HG03571 (cell line): Measurements from ENCODE around the gene SLC19A1.

Source experiments
- ATAC-seq: cut with Tn5 transposase; IDR thresholded peaks from one replicate; pipeline ENCODE4 v1.9.1; 2021; ENCODE audit not compliant: unreplicated experiment

The SLC19A1 gene

GRCh38 chr21:45481566-45481965, 60.7 kb downstream of the SLC19A1 start:
- ATAC-seq = no peak

GRCh38 chr21:45480701-45481500, 61.3 kb downstream of the SLC19A1 start:
- ATAC-seq = no peak

DNA sequence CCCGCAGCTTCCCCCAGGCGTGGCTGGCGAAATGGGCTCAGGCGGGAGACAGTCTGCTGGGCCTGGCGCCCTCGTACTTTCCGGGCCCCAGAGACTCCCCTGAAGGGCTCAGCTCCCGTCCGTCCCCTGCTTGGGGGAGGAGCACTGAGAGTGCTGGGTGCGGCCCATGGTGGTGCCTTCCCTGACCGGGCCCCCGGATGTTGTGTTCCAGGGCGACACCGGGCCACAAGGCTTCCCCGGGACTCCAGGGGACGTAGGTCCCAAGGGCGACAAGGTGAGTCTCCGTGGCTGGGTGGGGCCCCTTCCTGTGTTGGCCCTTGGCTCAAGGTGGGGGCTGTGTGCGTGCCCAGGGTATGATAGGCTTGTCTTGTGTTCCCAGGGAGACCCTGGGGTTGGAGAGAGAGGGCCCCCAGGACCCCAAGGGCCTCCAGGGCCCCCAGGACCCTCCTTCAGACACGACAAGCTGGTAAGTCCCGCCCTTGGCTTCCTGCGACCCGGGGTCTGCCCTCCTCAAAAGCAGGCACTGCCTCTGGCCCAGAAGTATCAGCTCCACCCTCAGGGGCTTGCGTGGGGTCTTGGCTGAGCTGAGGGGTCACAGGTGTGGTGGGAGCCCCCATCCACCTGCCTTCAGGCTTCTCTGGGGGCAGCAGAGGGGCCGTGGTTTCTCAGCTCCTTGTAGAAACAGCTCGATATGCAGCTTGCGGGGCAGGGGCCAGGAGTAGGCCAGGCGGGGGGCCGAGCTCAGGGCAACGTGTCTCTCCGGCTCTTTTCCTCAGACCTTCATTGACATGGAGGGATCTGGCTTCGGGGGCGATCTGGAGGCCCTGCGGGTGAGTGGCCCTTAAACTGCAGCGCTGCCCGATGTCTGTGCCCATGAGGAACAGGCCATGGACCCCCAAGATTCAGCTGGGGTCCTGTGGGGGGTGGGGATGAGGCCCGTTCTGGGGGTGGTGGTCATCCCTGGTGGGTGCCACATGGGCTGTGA, 62.3 kb downstream of the SLC19A1 start:
- no peak for ATAC-seq

GRCh38 chr21:45478816-45479669, 63.2 kb downstream of the SLC19A1 start:
- no peak for ATAC-seq

DNA sequence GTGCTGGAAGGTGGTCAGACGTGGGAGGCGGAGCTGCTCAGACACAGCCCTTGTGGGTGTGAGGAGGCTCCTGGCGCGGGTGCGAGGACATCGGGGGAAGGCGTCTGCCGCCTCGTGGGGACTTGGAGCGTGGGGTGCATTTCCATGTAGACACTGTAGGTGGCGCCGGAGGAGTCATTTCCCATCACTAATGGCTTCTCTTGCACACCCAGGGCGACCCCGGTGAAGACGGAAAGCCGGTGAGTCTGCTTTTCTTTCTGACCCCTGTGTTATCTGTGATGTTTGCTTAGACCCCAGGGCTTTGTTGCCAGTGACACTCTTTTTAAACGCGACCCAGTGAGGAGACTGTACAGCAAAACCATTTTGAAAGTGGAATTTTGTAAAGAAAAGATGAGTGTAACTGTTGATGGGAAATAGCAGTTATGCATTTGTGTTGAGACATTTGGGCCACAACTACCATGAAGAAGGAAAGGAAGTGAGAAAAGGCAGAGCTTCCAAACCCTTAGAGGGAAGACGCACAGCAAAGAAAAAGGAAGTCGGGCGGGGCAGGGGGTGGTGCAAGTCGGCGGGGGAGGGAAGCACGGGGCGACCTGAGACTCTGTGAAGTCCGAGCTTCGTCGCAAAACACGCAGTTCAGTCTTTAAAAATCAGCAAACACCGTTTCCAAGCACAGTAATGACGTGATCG, 64.0 kb downstream of the SLC19A1 start:
- no peak for ATAC-seq

- ATAC-seq = no peak
These were observed 64.8 kb downstream of the SLC19A1 start for GRCh38 chr21:45477176-45478114.

DNA sequence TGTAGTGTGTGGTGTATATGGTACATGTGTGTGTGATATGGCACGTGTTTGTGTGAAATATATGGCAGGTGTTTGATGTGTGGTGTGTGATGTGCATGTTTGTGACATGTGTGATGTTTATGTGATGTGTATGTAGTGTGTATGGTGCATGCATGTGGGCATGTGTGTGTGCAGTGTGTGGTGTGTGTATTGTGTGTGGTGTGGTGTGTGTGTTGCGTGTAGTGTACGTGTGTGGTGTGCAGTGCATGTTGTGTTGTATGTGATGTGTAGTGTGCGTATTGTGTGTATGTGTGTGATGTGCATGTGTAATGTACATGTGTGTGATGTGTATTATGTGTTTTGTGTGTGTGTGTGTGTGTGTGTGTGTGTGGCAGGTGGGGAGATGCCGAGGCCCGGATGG, 65.7 kb downstream of the SLC19A1 start:
- no peak for ATAC-seq

DNA sequence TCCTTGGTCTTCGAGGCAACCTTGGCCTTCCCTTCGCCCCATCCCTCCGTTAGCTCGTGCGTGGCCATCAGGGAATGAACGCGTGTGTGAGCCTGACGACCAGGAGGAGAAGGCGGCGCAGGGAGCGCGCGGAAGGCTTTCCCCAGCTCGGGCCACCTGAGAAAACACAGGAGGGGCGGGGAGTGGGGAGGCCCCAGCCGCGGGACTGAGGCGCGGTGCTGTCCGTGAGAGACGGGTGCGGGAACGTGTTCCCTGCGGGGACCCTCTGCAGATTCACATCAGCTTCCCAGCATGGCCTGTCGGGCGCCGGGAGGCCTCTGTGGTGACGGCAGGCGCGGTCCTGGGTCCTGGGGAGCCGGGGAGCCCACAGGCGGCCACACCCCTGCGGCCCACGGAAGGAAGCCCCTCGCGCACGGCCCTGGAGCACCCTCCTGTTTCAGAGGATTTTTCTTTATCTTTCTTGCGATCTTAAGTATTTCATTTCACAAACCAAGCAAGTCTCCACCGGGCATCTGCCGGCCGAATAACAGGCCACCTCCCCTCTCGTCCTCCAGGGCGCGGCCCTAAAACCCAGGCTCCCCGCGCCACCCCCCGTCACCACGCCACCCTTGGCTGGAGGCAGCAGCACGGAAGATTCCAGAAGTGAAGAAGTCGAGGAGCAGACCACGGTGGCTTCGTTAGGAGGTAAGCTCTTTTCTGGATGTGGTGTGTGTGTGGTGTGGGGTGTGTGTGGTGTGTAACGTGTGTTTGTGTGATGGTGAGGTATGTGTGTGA, 66.3 kb downstream of the SLC19A1 start:
- no peak for ATAC-seq

DNA sequence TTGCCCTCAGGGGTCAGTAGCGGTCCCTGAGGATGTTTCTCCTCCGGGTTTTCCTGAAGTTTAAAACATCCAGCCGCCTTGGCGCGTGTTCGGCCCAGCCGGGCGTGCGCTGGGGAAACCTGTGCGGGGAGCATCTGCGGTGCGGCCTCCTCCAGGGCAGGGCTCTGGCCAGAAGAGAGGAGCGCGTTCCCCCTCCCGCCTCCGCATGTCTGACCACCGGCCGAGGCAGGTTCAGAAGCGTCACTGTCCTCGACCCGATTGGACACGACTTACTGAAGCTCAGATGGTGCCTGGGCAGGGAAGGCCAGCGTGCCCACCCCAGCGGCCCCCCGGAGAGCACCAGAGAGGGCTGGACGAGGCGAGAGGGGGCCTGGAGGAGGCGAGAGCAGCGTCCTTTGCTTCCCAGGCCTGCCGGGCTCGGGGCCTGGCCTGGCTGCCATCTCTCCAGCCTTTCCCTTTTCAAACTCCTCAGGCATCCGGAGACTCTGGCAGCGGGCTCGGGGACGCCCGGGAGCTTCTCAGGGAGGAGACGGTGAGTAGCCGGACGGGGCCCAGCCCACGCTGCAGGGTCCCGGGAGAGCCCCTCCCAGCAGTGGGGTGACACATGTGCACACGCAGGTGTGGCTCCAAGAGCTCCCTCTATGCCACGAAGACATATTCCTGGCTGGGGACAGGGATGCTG, 67.1 kb downstream of the SLC19A1 start:
- ATAC-seq = no peak

DNA sequence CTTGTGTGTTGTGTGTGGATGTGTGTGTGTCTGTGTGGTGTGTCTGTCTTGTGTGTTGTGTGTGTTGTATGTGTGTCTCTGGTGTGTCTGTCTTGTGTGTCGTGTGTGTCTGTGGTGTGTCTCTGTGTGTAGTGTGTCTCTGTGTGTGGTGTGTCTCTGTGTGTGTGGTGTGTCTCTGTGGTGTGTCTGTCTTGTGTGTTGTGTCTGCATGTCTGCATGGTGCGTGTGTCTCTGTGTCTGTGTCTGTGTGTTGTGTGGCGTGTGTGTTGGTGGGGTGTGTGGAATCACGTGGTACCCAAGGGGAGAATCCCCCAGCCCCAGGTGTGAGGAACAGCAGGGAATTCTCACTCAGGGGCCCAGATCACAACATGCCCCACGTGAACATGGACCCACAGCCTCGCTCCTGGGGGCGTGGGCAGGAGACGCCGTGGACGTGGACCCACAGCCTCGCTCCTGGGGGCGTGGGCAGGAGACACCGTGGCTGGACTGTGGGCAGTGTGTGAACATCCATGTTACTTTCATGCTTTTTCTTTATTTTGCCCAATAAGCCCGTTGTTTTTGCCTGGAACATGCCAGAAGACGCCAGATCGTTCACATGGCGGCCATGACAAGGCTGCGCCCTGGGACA, 67.8 kb downstream of the SLC19A1 start:
- no peak for ATAC-seq

DNA sequence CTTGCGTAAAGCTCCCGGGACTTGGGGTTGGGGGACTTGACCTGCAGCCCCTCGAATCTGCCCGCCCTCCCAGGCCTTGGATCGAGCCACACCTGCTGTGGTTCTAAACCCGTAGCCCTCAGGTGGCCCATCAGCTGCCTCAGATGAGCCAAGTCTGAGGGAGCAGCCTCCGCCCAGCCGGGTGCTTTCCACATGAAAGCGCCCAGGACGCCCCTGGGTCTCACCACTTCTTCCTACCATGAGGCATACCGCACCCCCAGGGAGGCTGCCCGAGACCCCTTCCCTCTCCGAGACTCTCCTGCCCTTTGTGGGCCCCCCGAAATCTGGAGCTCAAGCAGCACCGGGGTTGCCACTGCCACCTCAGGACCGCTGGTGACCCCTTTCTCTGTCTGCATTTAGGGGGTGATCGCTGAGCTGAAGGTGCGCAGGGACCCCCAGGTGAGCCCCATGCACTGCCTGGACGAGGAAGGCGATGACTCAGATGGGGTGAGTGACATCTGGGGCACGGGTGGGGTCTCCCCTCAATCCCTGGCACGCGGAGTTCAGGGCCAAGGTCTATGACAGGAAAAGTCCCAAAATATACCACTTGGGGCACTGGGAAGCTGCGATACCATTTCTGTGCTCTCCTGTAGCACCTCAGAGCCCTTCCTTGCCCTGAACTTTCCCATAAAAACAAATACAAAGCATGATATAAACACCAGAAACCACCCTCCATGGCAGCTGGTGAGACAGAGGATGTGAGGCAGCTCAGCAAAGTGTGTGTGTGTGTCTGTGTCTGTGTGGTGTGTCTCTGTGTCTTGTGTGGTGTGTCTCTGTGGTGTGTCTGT, 68.5 kb downstream of the SLC19A1 start:
- ATAC-seq = no peak

DNA sequence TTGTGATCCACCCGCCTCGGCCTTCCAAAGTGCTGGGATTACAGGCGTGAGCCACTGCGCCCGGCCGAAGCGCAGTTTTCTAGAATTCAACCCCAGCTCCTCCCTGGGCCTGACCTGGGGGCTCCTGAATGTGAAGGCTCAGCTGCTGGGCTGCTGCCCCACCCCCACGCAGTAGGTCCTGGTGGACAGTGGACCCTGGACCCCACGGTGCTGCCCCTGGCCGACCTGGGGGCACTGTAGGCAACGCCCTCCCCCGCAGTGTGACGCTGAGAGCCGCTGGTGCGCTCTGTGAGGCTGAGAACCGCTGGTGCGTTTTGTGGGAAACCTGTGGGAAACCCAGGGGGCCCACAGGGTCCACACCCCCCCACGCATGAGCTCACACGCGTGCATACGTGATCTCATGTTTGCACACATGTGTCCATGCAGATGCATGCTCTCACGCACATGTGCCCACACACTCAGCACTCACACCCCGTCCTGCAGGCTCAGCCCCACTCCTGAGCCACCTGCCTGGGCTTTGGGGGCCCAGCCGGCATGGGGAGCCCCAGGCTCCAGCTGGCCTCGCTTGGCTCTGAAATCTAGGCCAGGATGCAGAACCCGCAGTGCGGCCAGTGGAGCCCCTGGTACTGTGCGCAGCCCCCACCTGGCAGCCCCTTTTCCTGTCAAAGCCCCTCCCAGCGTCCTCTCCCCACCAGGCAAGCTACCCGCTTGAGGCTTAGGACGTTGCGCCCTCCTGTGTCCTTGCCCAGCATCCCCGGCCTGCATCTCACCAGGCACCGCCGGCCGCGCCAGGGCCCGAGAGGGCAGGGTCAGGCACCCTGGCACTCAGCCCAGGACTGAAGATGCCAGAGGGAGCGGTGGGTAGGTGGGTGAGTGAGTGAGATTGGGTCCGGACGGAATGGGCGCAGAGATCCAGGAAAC, 69.5 kb downstream of the SLC19A1 start:
- no peak for ATAC-seq

GRCh38 chr21:45471525-45472221, 70.6 kb downstream of the SLC19A1 start:
- ATAC-seq = no peak

DNA sequence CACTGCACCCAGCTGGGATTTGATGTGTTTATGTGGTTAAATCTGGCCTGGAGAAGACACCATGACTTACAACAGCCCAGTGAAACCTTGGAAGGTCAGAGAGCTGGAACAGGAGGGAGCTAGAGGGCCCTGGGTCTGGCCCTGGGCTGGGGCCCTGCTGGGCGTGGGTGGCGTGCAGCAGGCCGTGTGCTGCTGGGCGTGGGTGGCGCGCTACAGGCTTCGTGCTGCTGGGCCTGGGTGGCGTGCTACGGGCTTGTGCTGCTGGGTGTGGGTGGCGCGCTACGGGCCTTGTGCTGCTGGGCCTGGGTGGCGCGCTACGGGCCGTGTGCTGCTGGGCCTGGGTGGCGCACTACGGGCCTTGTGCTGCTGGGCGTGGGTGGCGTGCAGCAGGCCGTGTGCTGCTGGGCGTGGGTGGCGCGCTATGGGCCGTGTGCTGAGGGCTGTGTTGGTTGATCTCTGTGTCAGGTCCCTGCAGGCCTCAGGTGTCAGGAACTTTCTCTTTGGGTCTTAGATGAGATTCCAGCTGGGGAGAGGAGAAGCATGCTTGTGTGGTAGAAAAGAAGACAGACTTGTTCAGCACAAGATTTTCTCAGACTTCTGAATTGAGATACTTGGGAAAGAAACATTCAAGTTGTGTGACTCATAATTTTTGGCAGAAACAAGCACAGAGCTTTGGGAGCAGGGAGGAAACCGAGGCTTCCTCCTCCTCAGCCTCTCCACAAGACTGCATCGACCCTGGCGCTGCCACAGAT, 71.3 kb downstream of the SLC19A1 start:
- ATAC-seq = no peak
